Right lobe of liver (tissue), 6 donors: ENCODE data around the gene CIB4. TPM values are rescaled to one million over a fixed set of nuclear protein-coding genes. Genes with fewer than 3 reads are reported as not detected.
A peak's percentile ranks its signal among the peaks of the same experiment; 100 is the strongest.
"Not testable (repeated sequence)": the region's sequence is repeated elsewhere in the genome, so short reads cannot be mapped to it uniquely, and the experiment has no call there.

Source experiments
- ATAC-seq, 4 donors: fragments of 200-7000 bp; cut with Tn5 transposase; one replicate each; pipeline ENCODE4 v1.9.1; 2020; ENCODE audit warnings: mild to moderate bottlenecking in 4 of 4, moderate library complexity in 4 of 4
- DNase-seq, 3 donors: peaks; one replicate each; pipeline ENCODE4 v3.0.0-alpha.2; 2020
- H3K27ac ChIP-seq, 3 donors: fragments of 200-600 bp; one replicate each; pipeline ENCODE4 v1.8.0; 2022
- H3K27me3 ChIP-seq, 2 donors: fragments of 200-600 bp; one replicate each; pipeline ENCODE4 v1.8.0; 2022
- H3K36me3 ChIP-seq, 4 donors: fragments of 200-600 bp; sonication (generic) in 1 of 4; one replicate each; pipeline versions ENCODE4 v1.5.1 to v1.8.0; 2017 to 2022; ENCODE audit warnings: control low read depth in 1 of 4
- H3K4me1 ChIP-seq, 4 donors: fragments of 200-600 bp; sonication (generic) in 1 of 4; one replicate each; pipeline versions ENCODE4 v1.5.1 to v1.8.0; 2017 to 2022; ENCODE audit warnings: control low read depth in 1 of 4
- H3K4me3 ChIP-seq, 3 donors: fragments of 200-600 bp; one replicate each; pipeline ENCODE4 v1.8.0; 2022
- H3K9me3 ChIP-seq, 4 donors: fragments of 200-600 bp; sonication (generic) in 1 of 4; one replicate each; pipeline versions ENCODE4 v1.5.1 to v1.8.0; 2017 to 2022; ENCODE audit warnings: control low read depth in 1 of 4
- CTCF ChIP-seq, 4 donors: fragments of 200-600 bp in 3 of 4; fragments of 450-650 bp in 1 of 4; IDR thresholded peaks; one replicate each; pipeline versions ENCODE4 v1.5.1 to v1.8.0; 2016 to 2022; ENCODE audit warnings: antibody characterized with exemption in 4 of 4, mild to moderate bottlenecking in 2 of 4
- POLR2A ChIP-seq: fragments of 450-650 bp; IDR thresholded peaks from one replicate; pipeline ENCODE4 v1.6.1; 2017; ENCODE audit warnings: antibody characterized with exemption, mild to moderate bottlenecking
- WGBS: methylation state at CpG from one replicate; pipeline ENCODE4 v1.1.6; 2018; ENCODE audit warnings: low coverage, low lambda C conversion rate; ENCODE audit not compliant: insufficient coverage; ENCODE audit errors: missing lambda C conversion rate; 5-methylcytosine and 5-hydroxymethylcytosine counted together
- intact Hi-C, 2 donors: fragments of 100-400 bp; cut with DNase I; formaldehyde crosslinking; loops; one replicate each; pipeline versions ENCODE4 v1.11.2 to v1.14.1; 2022
- total RNA-seq, 6 experiments: library from RNA; depleted of rRNA in 2 of 6; stranded (reverse); fragments of >200 nt in 2 of 6; fragmentation: NEBNext Ultra II Directional in 3 of 6; extraction: Animal tissue kit (Norgen Biotek cat#: 25700) in 3 of 6; gene quantifications; one replicate each; pipeline versions ENCODE4 v1.1.0 to v1.2.4, GENCODE V29; 2016 to 2023
- donor health status: DM: no; HTN: yes; CAD: no.
- donor health status: DM: no; HTN: no; CAD: no.
- donor health status: DM: no; HTN: no; CAD: no.
- donor health status: DM: no; HTN: yes; CAD: no.
- donor health status: DM: no; HTN: yes; CAD: no.

The CIB4 gene
- total RNA-seq, 6 experiments from 2014 or later: not detected

GRCh38 chr2:26670171-26670570, 29.0 kb upstream of the CIB4 start:
- peak in 1 of 3 donors; percentile 14 for DNase-seq
- ATAC-seq: no peak
- Histone ChIP-seq H3K36me3 (no peaks in the 10 kb centered on the region), H3K4me1 (no peaks in the 10 kb centered on the region), H3K27me3 (no peaks in the 10 kb centered on the region), H3K9me3 (no peaks in the 10 kb centered on the region), H3K27ac (no peak overlapping the region), H3K4me3 (no peak overlapping the region)
- intact Hi-C loops: no loop called here
- TF ChIP-seq CTCF (IDR thresholded peaks at IDR 0.05) (no peak), POLR2A (no peak)
- WGBS: 20% methylated on average over 2 of the region's 3 CpGs

DNA sequence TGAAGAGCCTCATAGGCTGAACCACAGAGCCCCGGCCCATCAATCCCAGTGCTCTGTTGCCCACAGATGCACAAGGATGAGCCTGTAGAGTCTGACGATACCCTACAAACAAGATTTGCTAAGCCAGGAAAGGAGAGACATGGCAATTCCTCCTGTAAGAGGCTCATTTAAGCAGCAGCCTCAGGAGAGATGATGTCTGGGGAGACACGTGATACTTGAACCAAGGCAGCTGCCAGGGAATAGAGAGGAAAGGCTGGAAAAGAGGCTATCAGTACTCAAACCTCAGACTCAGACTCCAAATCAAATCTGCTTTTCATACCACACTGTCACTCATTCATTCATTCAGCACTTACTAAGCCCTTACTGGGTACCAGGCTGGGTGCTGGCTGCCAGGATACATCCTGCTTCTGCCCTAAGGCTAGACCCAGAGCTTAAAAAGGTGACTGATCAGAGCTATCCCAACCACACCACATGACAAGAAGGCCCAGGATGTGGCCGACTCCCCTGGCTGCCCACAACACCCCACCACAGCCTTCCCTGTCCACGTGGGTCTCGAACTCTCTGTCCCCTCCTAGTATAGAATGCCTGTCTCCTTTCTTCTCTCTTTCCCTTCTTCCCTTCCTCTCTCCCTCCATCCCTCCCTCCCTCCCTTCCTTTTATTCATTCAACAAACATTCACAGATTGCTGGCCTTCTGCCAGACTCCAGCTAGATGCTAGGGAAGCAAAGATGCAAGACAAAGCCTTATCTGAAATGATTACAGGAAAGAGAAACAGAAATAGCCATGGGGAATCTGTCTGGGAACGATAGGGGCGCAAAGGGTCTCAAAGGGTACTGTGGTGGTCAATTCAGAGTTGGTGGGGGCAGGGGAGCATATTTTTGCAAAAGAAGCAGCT, 27.9 kb upstream of the CIB4 start:
- Histone ChIP-seq H3K27me3 (no peaks in the 10 kb centered on the region), H3K9me3 (no peaks in the 10 kb centered on the region), H3K4me1 (no peaks in the 10 kb centered on the region), H3K36me3 (no peaks in the 10 kb centered on the region), H3K27ac (no peak overlapping the region), H3K4me3 (no peak overlapping the region)
- 43% methylated on average over 7 of the region's 8 CpGs for WGBS
- ATAC-seq (no peak), DNase-seq (peak in 1 of 3 donors; percentile 15)
- TF ChIP-seq CTCF (IDR thresholded peaks at IDR 0.05) (no peak), POLR2A (no peak)
- intact Hi-C loops: no loop called here

GRCh38 chr2:26668041-26668440, 26.9 kb upstream of the CIB4 start:
- DNase-seq (peak in 1 of 3 donors; percentile 7), ATAC-seq (no peak)
- Histone ChIP-seq H3K9me3 (no peaks in the 10 kb centered on the region), H3K36me3 (no peaks in the 10 kb centered on the region), H3K4me1 (no peaks in the 10 kb centered on the region), H3K27me3 (no peaks in the 10 kb centered on the region), H3K27ac (no peak overlapping the region), H3K4me3 (no peak overlapping the region)
- intact Hi-C loops: no loop called here
- TF ChIP-seq POLR2A (no peak), CTCF (IDR thresholded peaks at IDR 0.05) (no peak)
- WGBS: 47% methylated on average over 4 of the region's 4 CpGs

DNA sequence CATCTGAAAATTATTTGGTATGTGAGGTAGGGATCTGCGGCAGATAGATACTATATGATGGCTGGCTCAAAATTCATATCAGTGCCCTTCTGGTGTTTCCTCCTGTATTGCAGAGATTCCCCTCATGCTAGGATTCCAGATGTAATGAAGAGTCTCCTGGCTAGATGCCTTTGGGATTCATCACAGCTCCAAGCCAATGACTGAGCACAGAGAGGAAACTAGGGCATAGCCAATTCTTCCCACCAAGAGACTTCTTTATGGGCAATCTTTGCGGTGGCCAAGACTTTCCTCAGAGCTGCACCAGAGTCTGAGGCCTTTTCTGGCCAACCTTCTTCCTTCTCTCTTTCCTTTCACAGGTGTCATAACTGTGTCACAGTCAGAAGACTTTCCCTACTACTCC, 25.5 kb upstream of the CIB4 start:
- no peaks in the 10 kb centered on the region for H3K36me3 ChIP-seq
- H3K27me3 ChIP-seq: no peaks in the 10 kb centered on the region
- H3K9me3 ChIP-seq: no peaks in the 10 kb centered on the region
- no peaks in the 10 kb centered on the region for H3K4me1 ChIP-seq
- no peak overlapping the region for H3K27ac ChIP-seq
- no peak overlapping the region for H3K4me3 ChIP-seq
- TF ChIP-seq POLR2A (no peak), CTCF (IDR thresholded peaks at IDR 0.05) (no peak)
- intact Hi-C loops: no loop called here
- DNase-seq (no peak), ATAC-seq (no peak)
- 91% methylated on average over 2 of the region's 2 CpGs for WGBS

DNA sequence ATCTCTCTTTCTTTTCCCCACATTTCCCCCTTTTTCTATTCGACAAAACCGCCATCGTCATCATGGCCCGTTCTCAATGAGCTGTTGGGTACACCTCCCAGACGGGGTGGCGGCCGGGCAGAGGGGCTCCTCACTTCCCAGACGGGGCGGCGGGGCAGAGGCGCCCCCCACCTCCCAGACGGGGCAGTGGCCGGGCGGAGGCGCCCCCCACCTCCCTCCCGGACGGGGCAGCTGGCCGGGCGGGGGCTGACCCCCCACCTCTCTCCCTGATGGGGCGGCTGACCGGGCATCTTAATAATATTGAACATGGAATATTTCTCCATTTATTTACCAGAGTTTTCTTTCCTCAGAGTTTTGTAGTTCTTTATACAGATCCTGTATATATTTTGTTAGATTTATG, 24.1 kb upstream of the CIB4 start:
- WGBS: 95% methylated on average over 10 of the region's 21 CpGs
- H3K9me3 ChIP-seq, H3K4me1 ChIP-seq, H3K36me3 ChIP-seq, H3K27ac ChIP-seq, intact Hi-C loops, ATAC-seq, H3K4me3 ChIP-seq, H3K27me3 ChIP-seq: not testable (repeated sequence)
- DNase-seq: peak in 1 of 3 donors; percentile 19
